ENCODE results near the gene INCENP. TPM values are rescaled to one million over a fixed set of nuclear protein-coding genes. Genes with fewer than 3 reads are reported as not detected.
"Not testable (repeated sequence)": the region's sequence is repeated elsewhere in the genome, so short reads cannot be mapped to it uniquely, and the experiment has no call there.

The INCENP gene
- 10.9 and 13.0 TPM in 2 replicates for total RNA-seq

- DNase-seq (ENCODE audit: low read depth): peak; percentile 98
These were observed at the start of gene INCENP for GRCh38 chr11:62123669-62124185. TSS of gene INCENP (plus strand) at chr11:62124011. CDS start at chr11:62128162, 4,151 bp downstream.

- no peak for DNase-seq (ENCODE audit: low read depth)
These were observed 48.4 kb upstream of the INCENP start for GRCh38 chr11:62075438-62075837.

GRCh38 chr11:62077132-62077531 lies 46.7 kb upstream of the INCENP start:
- no peak for DNase-seq (ENCODE audit: low read depth)

- peak; percentile 88 for DNase-seq (ENCODE audit: low read depth)
These were observed 42.2 kb upstream of the INCENP start for GRCh38 chr11:62081378-62082291.

- DNase-seq (ENCODE audit: low read depth): no peak
These were observed 41.5 kb upstream of the INCENP start for GRCh38 chr11:62082292-62082657.

GRCh38 chr11:62084801-62085200 lies 39.0 kb upstream of the INCENP start:
- DNase-seq (ENCODE audit: low read depth): not testable (repeated sequence)

GRCh38 chr11:62087694-62088093 lies 36.1 kb upstream of the INCENP start:
- DNase-seq (ENCODE audit: low read depth): no peak

GRCh38 chr11:62088331-62088933 lies 35.4 kb upstream of the INCENP start:
- no peak for DNase-seq (ENCODE audit: low read depth)

GRCh38 chr11:62103141-62103540 lies 20.7 kb upstream of the INCENP start:
- DNase-seq (ENCODE audit: low read depth): no peak

- no peak for DNase-seq (ENCODE audit: low read depth)
These were observed 19.8 kb upstream of the INCENP start for GRCh38 chr11:62103986-62104385.

GRCh38 chr11:62104816-62105653 lies 18.8 kb upstream of the INCENP start:
- DNase-seq (ENCODE audit: low read depth): peak; percentile 87

GRCh38 chr11:62105667-62106191 lies 18.1 kb upstream of the INCENP start:
- peak; percentile 37 for DNase-seq (ENCODE audit: low read depth)

GRCh38 chr11:62108017-62108750 lies 15.6 kb upstream of the INCENP start:
- peak; percentile 78 for DNase-seq (ENCODE audit: low read depth)

- DNase-seq (ENCODE audit: low read depth): peak; percentile 79
These were observed 14.8 kb upstream of the INCENP start for GRCh38 chr11:62108971-62109404.

GRCh38 chr11:62115085-62115694 lies 8.6 kb upstream of the INCENP start:
- no peak for DNase-seq (ENCODE audit: low read depth)

GRCh38 chr11:62116451-62116850 lies 7.4 kb upstream of the INCENP start:
- no peak for DNase-seq (ENCODE audit: low read depth)

GRCh38 chr11:62119569-62119968 lies 4.2 kb upstream of the INCENP start:
- no peak for DNase-seq (ENCODE audit: low read depth)

- no peak for DNase-seq (ENCODE audit: low read depth)
These were observed 3.8 kb upstream of the INCENP start for GRCh38 chr11:62120001-62120400.

GRCh38 chr11:62120431-62120830 lies 3.4 kb upstream of the INCENP start:
- no peak for DNase-seq (ENCODE audit: low read depth)

GRCh38 chr11:62122076-62122475 lies 1.7 kb upstream of the INCENP start:
- no peak for DNase-seq (ENCODE audit: low read depth)

Measured in renal cortical epithelial cell (primary cell).